ENCODE results near the gene DUSP9.

The DUSP9 gene

DNA sequence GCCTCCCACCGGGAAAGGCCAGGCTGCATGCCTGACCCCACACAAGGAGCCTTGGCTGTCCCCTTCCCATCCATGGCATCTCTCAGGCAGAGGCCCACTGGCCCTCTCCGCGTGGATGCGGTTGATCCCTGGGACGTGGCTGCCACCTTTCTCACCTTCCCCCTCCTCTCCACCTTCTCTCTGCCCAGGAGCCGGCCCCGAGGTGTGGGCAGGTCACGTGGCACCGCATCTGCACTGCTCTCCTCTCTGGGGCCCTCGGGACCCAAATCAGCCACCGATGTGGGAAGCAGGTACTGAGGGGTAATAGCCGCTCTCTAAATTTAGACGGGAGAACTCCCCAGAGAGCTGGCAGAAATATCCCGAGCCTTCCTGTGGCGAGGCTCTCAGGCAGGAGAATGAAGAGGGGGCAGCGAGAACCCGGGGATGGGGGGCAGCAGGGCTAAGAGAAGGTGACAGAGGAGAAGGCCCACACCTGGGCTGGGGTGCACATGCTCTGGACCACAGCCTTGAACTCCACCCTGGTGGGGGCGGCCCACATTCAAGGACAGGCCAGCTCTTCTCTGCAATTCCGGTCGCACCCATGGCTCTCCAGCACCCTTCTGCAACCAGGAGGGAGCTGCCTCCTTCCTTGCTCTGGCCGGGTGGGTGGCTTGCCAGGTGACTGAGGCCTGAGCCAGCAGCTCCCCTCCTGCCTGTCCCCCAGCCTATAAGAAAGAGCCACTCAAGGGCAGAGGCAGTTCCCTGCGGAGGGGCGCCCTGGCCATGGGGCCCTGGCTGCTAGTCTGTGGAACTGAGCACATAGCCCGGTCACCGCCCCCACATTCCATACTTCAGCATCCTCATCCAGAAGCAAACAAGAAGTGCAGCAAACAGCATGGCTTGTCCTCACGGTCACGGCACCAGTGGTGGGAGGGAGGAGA lies 9.6 kb upstream of the DUSP9 start:
- DNase-seq, result no peak

- DNase-seq, result no peak
Measured at GRCh38 chrX:153638041-153638371, 9.0 kb upstream of the DUSP9 start.

- DNase-seq, result no peak
Measured at GRCh38 chrX:153638436-153639176, 8.4 kb upstream of the DUSP9 start.

- no peak for DNase-seq
Measured at GRCh38 chrX:153639177-153640044, 7.6 kb upstream of the DUSP9 start.

GRCh38 chrX:153640045-153640686 lies 6.8 kb upstream of the DUSP9 start:
- DNase-seq, result no peak

DNA sequence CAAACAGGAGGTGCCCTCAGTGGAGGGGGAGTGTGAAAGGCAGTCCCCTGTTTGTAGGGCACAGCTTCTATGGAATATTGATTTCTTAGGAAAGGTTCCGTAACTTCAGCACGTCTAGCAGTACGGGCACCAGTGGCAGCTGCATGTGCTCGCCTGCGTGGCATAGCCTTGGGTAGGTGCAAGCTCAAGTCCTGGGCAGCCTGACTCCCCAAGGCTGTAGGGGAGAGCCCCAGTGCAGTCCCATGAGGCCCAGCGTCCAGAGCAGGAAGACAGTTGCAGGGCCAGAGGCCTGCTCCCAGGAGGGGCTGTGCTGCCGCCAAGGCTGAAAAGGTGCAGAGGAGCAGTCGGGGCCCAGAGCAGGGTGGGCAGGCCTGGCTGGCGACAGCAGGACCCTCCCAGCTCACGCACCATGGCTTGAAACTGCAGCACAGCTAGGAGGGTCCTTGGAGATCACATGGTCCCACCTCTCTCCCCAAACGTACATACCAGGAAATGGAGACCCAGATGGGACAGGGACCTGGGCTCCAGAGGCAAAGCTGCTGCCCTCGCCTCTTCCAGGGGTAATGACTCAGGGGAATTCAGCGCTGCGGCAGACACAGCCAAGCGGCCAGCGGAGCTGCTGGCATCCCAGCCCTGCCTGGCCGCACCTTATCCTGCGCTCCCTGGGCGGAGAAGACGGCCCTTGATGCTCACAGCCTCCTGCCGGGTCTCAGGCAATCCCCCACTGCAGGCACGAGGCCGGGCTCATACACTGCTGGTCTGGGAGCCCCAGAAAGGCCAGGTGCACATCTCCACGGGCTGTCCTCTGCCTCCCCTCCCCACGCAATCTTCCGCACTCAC lies 6.0 kb upstream of the DUSP9 start:
- no peak for DNase-seq

- no peak for DNase-seq
Measured at GRCh38 chrX:153641627-153642026, 5.4 kb upstream of the DUSP9 start.

GRCh38 chrX:153642051-153642654 lies 4.8 kb upstream of the DUSP9 start:
- DNase-seq, result no peak

DNA sequence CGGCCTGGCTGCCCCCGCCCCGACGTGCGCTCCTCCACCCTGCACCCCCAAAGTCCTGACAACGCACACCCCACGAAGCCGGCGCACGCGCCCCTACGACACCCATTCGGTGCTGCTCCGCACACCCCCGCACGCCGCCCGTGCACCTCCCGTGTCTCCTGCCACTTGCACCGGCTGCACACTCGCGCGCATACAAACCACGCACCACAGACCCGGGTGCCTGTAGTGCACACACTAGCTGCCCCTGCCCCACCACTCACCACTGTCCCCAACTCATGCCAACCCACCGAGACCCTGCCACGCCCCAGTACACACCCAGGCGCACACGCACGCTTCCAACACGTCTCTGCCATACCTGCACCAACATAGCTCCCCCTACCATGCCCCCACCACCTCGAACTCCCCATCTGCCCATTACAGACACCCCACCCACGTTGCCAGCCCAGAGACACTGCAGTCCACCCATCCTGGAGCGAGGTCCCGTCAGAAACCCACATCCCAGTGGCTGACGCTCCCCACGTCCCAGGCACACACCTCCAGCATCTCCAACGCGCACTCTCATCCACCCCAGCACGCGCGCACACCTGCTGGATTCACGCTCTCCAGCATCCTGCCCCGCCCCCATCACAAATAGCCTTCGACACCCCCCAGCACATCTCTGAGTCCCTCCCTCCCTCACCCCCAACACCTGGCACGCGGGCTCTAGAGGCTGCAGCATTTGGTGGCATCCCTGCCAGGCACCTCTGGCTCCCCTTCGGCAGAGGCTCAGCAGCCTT lies 4.2 kb upstream of the DUSP9 start:
- no peak for DNase-seq

- DNase-seq, result no peak
Measured at GRCh38 chrX:153643431-153644351, 3.3 kb upstream of the DUSP9 start.

GRCh38 chrX:153644356-153645125 lies 2.5 kb upstream of the DUSP9 start:
- DNase-seq, result no peak

DNA sequence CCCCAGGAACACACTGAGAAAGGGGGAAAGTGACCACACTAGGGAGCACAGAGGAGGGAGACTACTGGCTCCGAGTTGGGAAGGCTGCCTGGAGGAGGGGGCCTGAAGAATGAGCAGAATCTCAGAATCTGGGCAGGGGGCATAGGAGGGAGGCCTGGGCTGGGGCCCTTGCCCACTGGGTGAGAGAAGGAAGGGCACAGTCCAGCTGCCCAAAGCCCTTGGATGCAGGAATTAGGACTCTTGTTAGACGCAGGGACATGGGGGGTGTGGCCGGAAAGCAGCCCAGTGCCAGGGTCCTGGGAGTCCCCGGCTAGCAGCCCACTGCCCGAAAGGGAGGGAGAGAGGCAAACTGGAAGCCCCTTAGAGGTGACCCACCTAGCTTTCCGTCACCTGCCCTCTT lies 1.9 kb upstream of the DUSP9 start:
- DNase-seq, result no peak

DNA sequence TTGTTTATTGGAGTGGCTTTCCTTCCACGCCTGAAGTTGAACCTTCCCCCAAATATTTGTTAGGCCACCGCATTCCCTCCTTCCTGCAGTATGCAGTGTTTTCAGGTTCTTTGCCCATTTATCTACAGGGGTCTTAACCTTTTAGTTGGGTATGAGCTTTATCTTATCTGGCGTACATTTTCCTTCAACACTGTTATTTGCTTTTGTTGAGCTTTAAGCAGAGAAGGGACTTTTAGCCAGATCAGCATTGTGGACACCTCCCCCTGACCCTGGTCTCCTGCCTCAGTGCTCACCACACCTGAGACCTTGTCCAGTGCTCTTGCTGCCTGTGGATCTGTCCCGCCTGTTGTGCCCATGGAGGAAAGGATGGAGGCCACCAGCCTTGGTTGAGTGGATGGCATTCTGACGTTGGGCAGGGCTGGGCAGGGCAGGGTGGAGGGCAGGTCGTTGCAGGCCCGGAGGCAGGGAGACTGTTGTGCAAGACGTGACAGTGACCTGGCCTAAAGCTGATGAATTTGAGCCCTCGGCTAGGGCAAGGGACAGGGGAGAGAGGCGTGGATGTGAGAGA lies 998 bp upstream of the DUSP9 start:
- no peak for DNase-seq

GRCh38 chrX:153647461-153648357 lies 706 bp downstream of the DUSP9 start:
- no peak for DNase-seq

DNA sequence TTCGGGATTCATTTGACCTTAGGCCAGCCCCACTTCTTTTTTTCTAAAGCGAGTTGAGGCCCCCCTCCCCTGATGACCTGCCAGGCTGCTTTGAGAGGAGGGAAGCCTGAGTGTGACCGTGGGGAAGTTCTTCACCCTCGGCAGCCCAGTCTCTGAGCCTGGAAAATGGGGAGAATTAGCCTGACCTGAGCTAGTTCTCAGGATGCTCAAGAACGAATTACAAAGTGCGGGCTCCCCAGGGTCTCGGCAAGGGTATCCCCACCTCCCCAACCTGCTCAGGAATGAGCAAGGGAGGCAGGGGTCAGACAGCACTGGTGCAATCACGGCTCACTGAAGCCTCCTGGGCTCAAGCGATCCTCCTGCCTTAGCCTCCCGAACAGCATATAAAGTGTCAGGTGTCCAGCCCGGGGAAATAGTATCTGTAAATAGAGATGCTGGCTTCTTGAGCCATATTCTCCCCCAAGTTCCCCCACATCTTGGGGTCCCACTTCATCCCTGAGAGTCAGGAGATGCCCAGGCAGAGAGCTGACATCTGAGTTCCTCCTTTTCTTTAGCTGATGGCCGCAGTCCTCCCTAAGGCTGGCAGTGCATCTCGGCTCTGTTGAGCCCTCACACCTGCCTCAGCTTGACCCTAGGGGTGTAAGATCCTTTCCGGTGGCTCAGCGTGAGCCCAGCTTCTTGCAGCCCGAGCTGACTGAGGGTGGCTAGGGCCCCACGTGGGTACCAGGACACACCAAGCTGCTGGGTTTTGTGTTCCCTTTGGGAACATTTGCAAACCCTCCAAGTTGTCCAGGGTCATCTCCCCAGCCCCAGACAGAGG lies 1.6 kb downstream of the DUSP9 start:
- DNase-seq, result no peak

All from GDM1 (cell line).